IPS-18a (cell line): ENCODE measurements around the gene SF3A1.

Experiments
- H3K27ac ChIP-seq: one replicate; pipeline ENCODE4 v1.5.1; 2013; ENCODE audit warnings: low read length
- H3K27me3 ChIP-seq: one replicate; pipeline ENCODE4 v1.6.1; 2013; ENCODE audit warnings: mild to moderate bottlenecking, low read length; ENCODE audit not compliant: control insufficient read depth, insufficient read depth
- H3K36me3 ChIP-seq: one replicate; pipeline ENCODE4 v1.6.1; 2013; ENCODE audit warnings: low read depth, low read length; ENCODE audit not compliant: control insufficient read depth
- H3K4me1 ChIP-seq: one replicate; pipeline ENCODE4 v1.6.1; 2013; ENCODE audit warnings: low read depth, low read length; ENCODE audit not compliant: control insufficient read depth
- H3K4me3 ChIP-seq: one replicate; pipeline ENCODE4 v1.5.1; 2013; ENCODE audit warnings: low read length
- H3K9ac ChIP-seq: one replicate; pipeline ENCODE4 v1.6.1; 2013; ENCODE audit warnings: mild to moderate bottlenecking, low read length, moderate library complexity
- H3K9me3 ChIP-seq: one replicate; pipeline ENCODE4 v1.6.1; 2013; ENCODE audit warnings: low read depth, low read length; ENCODE audit not compliant: control insufficient read depth

The SF3A1 gene

GRCh38 chr22:30397656-30398635, 41.3 kb upstream of the SF3A1 start:
- no peaks in the 10 kb centered on the region for H3K9me3 ChIP-seq
- H3K36me3 ChIP-seq, result no peaks in the 10 kb centered on the region
- H3K27ac ChIP-seq, result no peak overlapping the region
- peak overlapping the region; percentile 65 for H3K4me3 ChIP-seq
- peaks cover 33% of the 10 kb centered on the region for H3K27me3 ChIP-seq
- H3K4me1 ChIP-seq, result peaks cover 20% of the 10 kb centered on the region
- H3K9ac ChIP-seq, result no peak overlapping the region

GRCh38 chr22:30396871-30397655, 40.4 kb upstream of the SF3A1 start, which contains the start of gene SEC14L2:
Gene SEC14L2, plus strand, starts transcription at chr22:30397018. Its CDS starts 99 bp downstream, at chr22:30397117.
- peaks cover 21% of the 10 kb centered on the region for H3K4me1 ChIP-seq
- H3K27ac ChIP-seq, result no peak within 1 kb of the TSS
- H3K9ac ChIP-seq, result no peak within 1 kb of the TSS
- H3K9me3 ChIP-seq, result no peaks in the 10 kb centered on the region
- peak within 1 kb of the TSS; percentile 65 for H3K4me3 ChIP-seq
- H3K27me3 ChIP-seq, result peaks cover 33% of the 10 kb centered on the region
- no peaks in the 10 kb centered on the region for H3K36me3 ChIP-seq

- peaks cover 17% of the 10 kb centered on the region for H3K4me1 ChIP-seq
- H3K36me3 ChIP-seq, result no peaks in the 10 kb centered on the region
- H3K4me3 ChIP-seq, result no peak overlapping the region
- no peak overlapping the region for H3K27ac ChIP-seq
- no peak overlapping the region for H3K9ac ChIP-seq
- peaks cover 31% of the 10 kb centered on the region for H3K27me3 ChIP-seq
- peaks cover 4% of the 10 kb centered on the region for H3K9me3 ChIP-seq
Measured at GRCh38 chr22:30393885-30394284, 37.2 kb upstream of the SF3A1 start.

GRCh38 chr22:30393322-30393680, 36.6 kb upstream of the SF3A1 start:
- H3K36me3 ChIP-seq, result no peaks in the 10 kb centered on the region
- no peak overlapping the region for H3K27ac ChIP-seq
- H3K27me3 ChIP-seq, result peaks cover 25% of the 10 kb centered on the region
- no peak overlapping the region for H3K4me3 ChIP-seq
- peaks cover 4% of the 10 kb centered on the region for H3K9me3 ChIP-seq
- no peak overlapping the region for H3K9ac ChIP-seq
- peaks cover 17% of the 10 kb centered on the region for H3K4me1 ChIP-seq

GRCh38 chr22:30392661-30393321, 36.1 kb upstream of the SF3A1 start:
- H3K9ac ChIP-seq, result no peak overlapping the region
- peaks cover 12% of the 10 kb centered on the region for H3K4me1 ChIP-seq
- H3K9me3 ChIP-seq, result peaks cover 4% of the 10 kb centered on the region
- no peak overlapping the region for H3K4me3 ChIP-seq
- no peak overlapping the region for H3K27ac ChIP-seq
- H3K27me3 ChIP-seq, result peaks cover 20% of the 10 kb centered on the region
- no peaks in the 10 kb centered on the region for H3K36me3 ChIP-seq

- no peak overlapping the region for H3K4me3 ChIP-seq
Measured at GRCh38 chr22:30390974-30391691, 34.4 kb upstream of the SF3A1 start.

GRCh38 chr22:30386960-30387827, 30.5 kb upstream of the SF3A1 start, which contains the start of gene RNF215:
Gene RNF215, minus strand, starts transcription at chr22:30387411. Its CDS starts 98 bp downstream, at chr22:30387313.
- Histone ChIP-seq H3K4me3 (peak within 1 kb of the TSS; percentile 70), H3K9me3 (peaks cover 4% of the 10 kb centered on the region), H3K36me3 (peaks cover 6% of the 10 kb centered on the region), H3K27ac (no peak within 1 kb of the TSS), H3K27me3 (no peaks in the 10 kb centered on the region), H3K4me1 (peaks cover 6% of the 10 kb centered on the region), H3K9ac (peak within 1 kb of the TSS; percentile 27)

More at GRCh38 chr22:30390974-30391691, 34.4 kb upstream of the SF3A1 start:
- Histone ChIP-seq H3K36me3 (no peaks in the 10 kb centered on the region), H3K27me3 (peaks cover 7% of the 10 kb centered on the region), H3K9me3 (peaks cover 4% of the 10 kb centered on the region), H3K27ac (no peak overlapping the region), H3K9ac (no peak overlapping the region), H3K4me1 (peaks cover 12% of the 10 kb centered on the region)

- no peak overlapping the region for H3K27ac ChIP-seq
- peak overlapping the region; percentile 70 for H3K4me3 ChIP-seq
- peak overlapping the region; percentile 27 for H3K9ac ChIP-seq
- H3K36me3 ChIP-seq, result peaks cover 6% of the 10 kb centered on the region
- H3K9me3 ChIP-seq, result peaks cover 4% of the 10 kb centered on the region
- H3K27me3 ChIP-seq, result no peaks in the 10 kb centered on the region
- peaks cover 6% of the 10 kb centered on the region for H3K4me1 ChIP-seq
Measured at GRCh38 chr22:30386608-30386959, 29.9 kb upstream of the SF3A1 start.

GRCh38 chr22:30385942-30386341, 29.2 kb upstream of the SF3A1 start:
- Histone ChIP-seq H3K27ac (no peak overlapping the region), H3K4me1 (peaks cover 6% of the 10 kb centered on the region), H3K36me3 (peaks cover 10% of the 10 kb centered on the region), H3K9me3 (peaks cover 3% of the 10 kb centered on the region), H3K4me3 (no peak overlapping the region), H3K9ac (no peak overlapping the region), H3K27me3 (no peaks in the 10 kb centered on the region)

- no peak overlapping the region for H3K4me3 ChIP-seq
- peaks cover 10% of the 10 kb centered on the region for H3K36me3 ChIP-seq
- no peak overlapping the region for H3K9ac ChIP-seq
Measured at GRCh38 chr22:30383061-30383460, 26.4 kb upstream of the SF3A1 start.

More at GRCh38 chr22:30383061-30383460, 26.4 kb upstream of the SF3A1 start:
- Histone ChIP-seq H3K9me3 (no peaks in the 10 kb centered on the region), H3K4me1 (peaks cover 6% of the 10 kb centered on the region), H3K27me3 (no peaks in the 10 kb centered on the region), H3K27ac (no peak overlapping the region)
